Coronary artery (tissue), 2 donors: ENCODE results near the gene ABO.
"Not testable (repeated sequence)": the region's sequence is repeated elsewhere in the genome, so short reads cannot be mapped to it uniquely, and the experiment has no call there.

Source experiments
- DNase-seq: peaks from one replicate; pipeline ENCODE4 v3.0.0-alpha.2; 2017; ENCODE audit warnings: low spot score
- H3K27ac ChIP-seq, 2 donors: fragments of 200-600 bp; sonication (generic); one replicate each; pipeline ENCODE4 v1.5.1; 2016 to 2019
- H3K4me3 ChIP-seq: fragments of 200-600 bp; sonication (generic); 2 replicates; pipeline ENCODE4 v1.5.1; 2016; ENCODE audit warnings: mild to moderate bottlenecking, moderate library complexity
- TF ChIP-seq, protein P1 (sequence below): fragments of 200-600 bp; sonication (generic); IDR thresholded peaks from one replicate; pipeline ENCODE4 v1.5.1; 2019; ENCODE audit warnings: antibody characterized with exemption

ABO gene

DNA sequence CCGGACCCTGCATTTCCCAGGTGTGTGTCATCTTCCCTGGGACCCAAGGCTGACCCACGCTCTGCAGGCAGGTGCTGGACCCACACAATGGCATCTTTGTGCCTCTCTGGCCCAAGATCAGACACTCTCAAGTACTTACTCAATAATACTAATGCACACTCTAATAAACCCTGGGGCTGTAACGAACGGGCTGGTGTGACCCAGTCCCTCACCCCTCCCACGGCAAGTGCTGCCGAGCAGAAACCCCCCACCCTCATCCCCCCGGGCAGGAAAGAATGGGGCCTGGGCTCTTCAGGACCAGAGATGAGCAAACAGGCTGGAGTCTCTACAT is 64.8 kb downstream of the ABO start:
- no peak overlapping the region for H3K27ac ChIP-seq
- DNase-seq, result no peak
- TF ChIP-seq, protein P1, sequence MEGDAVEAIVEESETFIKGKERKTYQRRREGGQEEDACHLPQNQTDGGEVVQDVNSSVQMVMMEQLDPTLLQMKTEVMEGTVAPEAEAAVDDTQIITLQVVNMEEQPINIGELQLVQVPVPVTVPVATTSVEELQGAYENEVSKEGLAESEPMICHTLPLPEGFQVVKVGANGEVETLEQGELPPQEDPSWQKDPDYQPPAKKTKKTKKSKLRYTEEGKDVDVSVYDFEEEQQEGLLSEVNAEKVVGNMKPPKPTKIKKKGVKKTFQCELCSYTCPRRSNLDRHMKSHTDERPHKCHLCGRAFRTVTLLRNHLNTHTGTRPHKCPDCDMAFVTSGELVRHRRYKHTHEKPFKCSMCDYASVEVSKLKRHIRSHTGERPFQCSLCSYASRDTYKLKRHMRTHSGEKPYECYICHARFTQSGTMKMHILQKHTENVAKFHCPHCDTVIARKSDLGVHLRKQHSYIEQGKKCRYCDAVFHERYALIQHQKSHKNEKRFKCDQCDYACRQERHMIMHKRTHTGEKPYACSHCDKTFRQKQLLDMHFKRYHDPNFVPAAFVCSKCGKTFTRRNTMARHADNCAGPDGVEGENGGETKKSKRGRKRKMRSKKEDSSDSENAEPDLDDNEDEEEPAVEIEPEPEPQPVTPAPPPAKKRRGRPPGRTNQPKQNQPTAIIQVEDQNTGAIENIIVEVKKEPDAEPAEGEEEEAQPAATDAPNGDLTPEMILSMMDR, result no peak
- H3K4me3 ChIP-seq, result no peak overlapping the region

DNA sequence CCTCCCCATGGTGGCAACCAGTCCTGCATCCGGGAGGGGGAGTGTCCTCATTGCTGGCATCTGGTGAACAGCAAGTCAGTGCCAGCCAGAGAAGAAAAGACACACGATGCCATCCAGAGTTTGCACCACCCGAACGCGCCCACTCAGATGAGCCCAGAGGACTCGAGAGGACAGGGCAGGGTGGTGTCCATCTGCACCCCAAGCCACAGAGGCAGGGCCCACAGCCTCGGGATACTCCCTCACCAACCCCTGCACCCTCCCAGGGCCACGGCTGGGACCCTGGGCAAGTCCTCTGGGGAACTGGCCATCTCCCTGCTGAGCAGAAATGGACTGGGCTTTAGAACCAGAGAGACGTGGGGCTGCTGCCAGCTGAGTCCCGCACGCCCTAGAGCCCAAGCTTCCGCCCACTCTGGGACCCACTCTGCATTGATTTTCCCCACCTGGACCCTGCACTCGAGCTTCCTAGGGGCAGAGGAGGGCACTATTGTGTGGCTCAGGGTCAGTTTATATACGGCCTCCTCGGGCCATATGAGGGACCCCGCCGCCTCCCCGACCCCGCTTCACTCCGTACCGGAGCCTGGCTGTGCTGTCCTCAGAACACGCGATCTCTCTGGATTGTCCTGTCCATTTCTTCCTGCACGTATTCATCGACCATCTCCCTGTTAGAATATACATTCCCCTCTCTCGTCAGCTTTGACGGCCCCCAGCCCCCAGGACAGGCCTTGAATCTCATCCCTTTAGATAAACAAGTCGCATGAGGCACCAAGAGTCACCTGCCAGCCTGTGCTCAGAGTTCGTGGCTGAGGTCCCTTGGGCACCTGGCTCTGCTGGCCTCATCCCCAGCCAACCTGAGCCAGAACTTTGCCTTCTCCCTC is 65.4 kb downstream of the ABO start:
- not testable (repeated sequence) for DNase-seq, H3K27ac ChIP-seq, H3K4me3 ChIP-seq

DNA sequence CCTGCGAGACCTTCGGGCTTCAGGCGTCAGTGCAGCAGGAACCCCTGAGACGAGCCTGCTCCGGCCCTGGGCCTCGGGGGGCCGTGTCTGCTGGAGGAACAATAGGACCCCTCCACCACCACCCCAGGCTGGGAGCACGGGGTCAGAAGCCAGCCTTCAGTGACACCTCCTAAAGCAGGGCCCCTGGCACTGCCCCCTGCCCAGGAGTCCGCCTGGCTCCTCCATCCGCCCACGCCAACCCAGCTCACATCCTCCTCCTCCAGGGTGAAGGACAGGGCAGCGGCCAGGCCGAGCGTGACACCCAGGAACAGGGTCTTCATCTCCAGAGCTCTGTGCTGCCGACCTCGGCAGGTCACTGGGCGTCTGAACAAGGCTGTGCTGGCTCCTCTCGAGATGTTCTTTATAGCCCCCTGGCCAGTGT is 66.1 kb downstream of the ABO start, which contains the start of gene OBP2B:
Gene OBP2B (minus strand): TSS at position 371 of the 421 bp plus-strand sequence. CDS start 51 bp downstream, at position 320.
- not testable (repeated sequence) for H3K4me3 ChIP-seq, H3K27ac ChIP-seq, DNase-seq

DNA sequence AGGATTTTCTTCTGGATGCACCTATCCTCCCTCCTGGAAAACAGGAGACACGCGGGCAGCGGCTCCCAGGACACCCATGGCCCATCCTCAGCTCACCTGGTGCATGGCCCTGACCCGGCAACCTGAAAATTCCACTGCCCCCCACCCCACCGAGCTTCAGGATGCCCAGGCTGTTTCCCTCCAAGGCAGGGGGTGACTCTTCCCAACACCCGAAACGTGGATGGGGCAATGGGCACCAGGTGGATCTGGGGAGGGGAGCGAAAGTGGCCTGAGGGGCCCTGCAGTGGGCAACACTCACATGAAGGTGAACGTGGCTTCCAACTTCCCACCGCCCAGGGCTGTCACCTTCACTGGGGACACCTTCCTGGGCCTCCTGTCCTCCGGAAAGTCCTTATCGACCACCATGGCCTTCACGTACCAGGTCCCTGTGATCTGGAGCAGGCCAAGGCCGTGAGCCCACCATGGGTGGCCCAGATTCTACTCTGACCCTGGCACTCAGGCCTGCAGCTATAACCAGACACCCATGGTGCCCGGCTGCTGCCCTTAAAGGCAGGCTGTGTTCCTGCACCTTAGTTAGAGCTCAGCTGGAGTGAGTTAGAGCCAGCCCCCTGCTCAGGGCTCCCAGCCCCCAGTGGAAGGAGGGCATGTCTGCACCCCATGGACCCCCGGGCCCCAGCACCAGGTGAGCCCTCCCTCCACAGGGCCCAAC is 66.7 kb downstream of the ABO start:
- not testable (repeated sequence) for H3K4me3 ChIP-seq, H3K27ac ChIP-seq, DNase-seq

DNA sequence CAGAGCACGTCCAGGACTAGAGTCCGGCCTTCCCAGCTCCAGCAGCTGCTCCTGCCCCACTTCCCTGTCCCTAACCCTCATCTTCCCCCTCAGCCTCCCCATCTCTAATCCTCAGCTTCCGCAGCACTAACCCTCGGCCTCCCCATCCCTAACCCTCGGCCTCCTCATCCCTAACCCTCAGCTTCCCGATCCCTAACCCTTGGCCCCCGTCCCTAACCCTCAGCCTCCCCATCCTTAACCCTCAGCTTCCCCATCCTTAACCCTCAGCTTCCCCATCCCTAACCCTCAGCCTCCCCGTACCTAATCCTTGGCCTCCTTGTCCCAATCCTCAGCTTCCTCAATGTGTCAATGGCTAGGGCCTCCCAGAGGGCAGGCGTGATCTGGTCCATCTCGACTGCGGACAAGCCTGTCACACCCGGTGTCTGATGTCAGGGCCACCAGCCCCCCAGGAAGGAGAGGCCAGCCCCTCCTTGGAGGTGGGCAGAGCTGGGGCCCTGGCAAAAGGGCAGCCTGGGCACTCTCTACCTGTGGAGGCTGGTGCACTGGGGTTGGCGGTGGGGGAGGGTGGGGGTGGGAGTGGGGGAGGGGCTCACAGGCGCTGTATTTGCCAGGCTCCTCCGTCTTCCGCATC is 67.3 kb downstream of the ABO start:
- TF ChIP-seq, protein P1, result no peak
- Histone ChIP-seq H3K27ac (no peak overlapping the region), H3K4me3 (no peak overlapping the region)
- DNase-seq, result no peak

DNA sequence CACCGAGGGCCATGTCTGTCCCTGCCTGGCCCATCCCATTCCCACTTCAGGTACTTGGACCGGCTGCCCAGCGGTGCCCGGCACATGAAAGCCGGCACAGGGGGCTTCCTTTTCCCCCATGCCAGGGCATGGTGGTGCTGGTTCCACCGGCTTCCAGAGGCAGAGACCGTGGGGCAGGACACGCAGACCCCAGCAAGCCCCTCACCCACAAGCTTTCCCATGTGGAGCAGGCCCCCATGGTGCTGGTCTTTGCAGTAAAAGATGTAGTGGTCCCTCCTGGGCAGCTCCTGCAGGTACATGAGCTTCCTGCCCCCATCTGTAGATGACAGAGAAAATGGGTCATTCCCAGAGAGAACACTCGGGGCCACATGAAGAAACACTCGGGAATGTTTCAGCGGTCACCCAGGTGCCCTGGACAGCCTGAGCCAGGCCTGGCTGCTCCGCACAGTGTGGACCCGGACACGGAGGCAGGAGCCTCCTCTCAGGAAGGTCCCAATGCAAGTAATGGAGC is 67.9 kb downstream of the ABO start:
- no peak overlapping the region for H3K4me3 ChIP-seq
- H3K27ac ChIP-seq, result no peak overlapping the region
- no peak for DNase-seq
- TF ChIP-seq, protein P1, result no peak

DNA sequence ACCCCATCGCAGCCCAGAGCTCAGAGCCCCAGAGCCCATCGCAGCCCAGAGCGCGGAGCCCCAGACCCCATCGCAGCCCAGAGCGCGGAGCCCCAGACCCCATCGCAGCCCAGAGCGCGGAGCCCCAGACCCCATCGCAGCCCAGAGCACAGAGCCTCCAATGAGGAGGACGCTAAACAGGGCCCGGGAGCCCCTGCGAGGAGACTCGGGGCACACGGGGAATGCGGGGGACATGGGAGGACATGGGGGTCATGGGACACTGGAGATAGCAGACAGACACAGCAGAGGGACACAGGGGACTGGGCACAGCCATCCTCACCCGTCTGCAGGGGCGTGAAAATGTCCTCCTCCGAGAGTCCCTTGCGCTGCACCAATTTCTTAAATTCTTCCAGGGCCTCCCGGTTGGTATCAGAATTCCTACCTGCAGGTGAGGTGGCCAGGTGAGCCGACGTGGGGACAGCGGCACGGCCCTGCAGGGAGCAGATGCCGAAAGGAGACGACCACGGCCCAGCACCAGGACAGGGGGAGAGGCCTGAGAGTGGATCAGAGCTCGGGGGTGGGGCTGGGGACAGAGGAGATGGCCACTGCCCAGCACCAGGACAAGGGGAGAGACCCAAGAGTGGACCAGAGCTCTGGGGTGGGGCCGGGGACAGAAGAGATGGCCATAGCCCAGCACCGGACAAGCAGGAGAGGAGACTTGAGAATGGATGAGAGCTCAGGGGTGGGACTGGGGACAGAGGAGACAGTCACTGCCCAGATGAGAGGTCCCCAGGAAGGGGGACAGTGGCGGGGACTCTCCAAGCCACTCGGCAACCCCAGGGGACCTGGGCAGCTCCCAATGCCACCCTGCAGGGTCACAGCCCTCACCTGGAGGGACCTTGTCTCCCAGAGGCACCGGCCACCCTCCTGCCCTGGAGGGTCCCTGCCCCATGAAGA is 68.7 kb downstream of the ABO start:
- TF ChIP-seq, protein P1, result no peak
- Histone ChIP-seq H3K4me3 (no peak overlapping the region), H3K27ac (no peak overlapping the region)
- no peak for DNase-seq

DNA sequence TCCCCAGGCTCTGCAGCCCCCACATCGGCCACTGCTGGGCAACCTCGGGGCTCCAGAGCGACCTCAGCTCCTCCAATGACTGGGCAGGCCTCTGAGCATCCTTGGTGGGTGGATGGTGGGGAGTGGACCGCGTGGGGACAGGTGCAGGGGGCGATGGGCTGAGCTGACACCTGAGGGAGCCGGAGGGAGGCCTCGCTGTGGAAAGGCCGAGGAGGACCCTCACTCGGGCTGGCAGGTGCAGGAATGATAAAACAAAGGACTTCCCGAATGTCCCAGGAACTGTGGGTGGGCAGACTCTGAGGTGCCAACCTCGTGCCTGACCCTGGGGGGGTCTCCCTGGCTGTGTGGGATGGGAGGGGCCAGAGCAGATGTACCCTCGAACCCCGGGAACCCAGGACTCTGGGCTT is 69.5 kb downstream of the ABO start:
- not testable (repeated sequence) for H3K27ac ChIP-seq, DNase-seq, H3K4me3 ChIP-seq
